ENCODE measurements around the gene ADORA1. TPM values are rescaled to one million over a fixed set of nuclear protein-coding genes. Genes with fewer than 3 reads are reported as not detected.

Gene ADORA1
- total and polyA plus RNA-seq, 2 of the 4 experiments (the other 2 are of a cell fraction): 0.36 to 0.56 TPM

GRCh38 chr1:203135636-203136305 lies 8.2 kb downstream of the ADORA1 start:
- Histone ChIP-seq H3K9ac (ENCODE audit: low read depth, low read length) (no peak overlapping the region), H2BK5ac (ENCODE audit: low read depth, low read length, poor library complexity, severe bottlenecking) (no peak overlapping the region), H2BK120ac (ENCODE audit: low read depth, low read length) (no peak overlapping the region), H4K20me1 (ENCODE audit: insufficient read depth, low read length) (no peaks in the 10 kb centered on the region), H3K4me2 (ENCODE audit: low read depth, low read length) (no peak overlapping the region), H4K8ac (ENCODE audit: low read depth in 2 of 2, low read length in 2 of 2) (no peak overlapping the region), H4K91ac (ENCODE audit: insufficient read depth, low read depth, low read length) (no peak overlapping the region), H3K79me1 (ENCODE audit: low read depth in 1 of 2, low read length in 2 of 2) (no peaks in the 10 kb centered on the region), H3K56ac (ENCODE audit: extremely low read depth, insufficient read depth, low read length) (no peak overlapping the region), H3K27ac (ENCODE audit: insufficient read depth, low read length) (no peak overlapping the region), H2AFZ (replicated peaks; ENCODE audit: low read length, poor library complexity) (no peak overlapping the region), H3K18ac (ENCODE audit: low read depth, low read length) (no peak overlapping the region), H3K36me3 (ENCODE audit: control insufficient read depth, insufficient read depth, low read length) (no peaks in the 10 kb centered on the region), H3K27me3 (ENCODE audit: control insufficient read depth, insufficient read depth, low read length) (peaks cover 50% of the 10 kb centered on the region), H2AK9ac (replicated peaks; ENCODE audit: low read depth, low read length, poor library complexity) (no peak overlapping the region), H2AK5ac (ENCODE audit: low read depth, low read length) (no peak overlapping the region), H2BK20ac (ENCODE audit: low read depth, low read length) (no peak overlapping the region), H3K14ac (replicated peaks; ENCODE audit: low read depth, low read length) (no peak overlapping the region), H3K4me1 (ENCODE audit: control insufficient read depth, insufficient read depth, low read length) (no peaks in the 10 kb centered on the region; the same call in 1 of the 2 replicates), H3K9me1 (ENCODE audit: insufficient read depth, low read length) (no peaks in the 10 kb centered on the region), H3K4me3 (ENCODE audit: insufficient read depth, low read depth, low read length) (no peak overlapping the region), H3K9me3 (ENCODE audit: control insufficient read depth, insufficient read depth, low read length) (no peaks in the 10 kb centered on the region), H3K4ac (ENCODE audit: low read depth, low read length) (no peak overlapping the region), H2BK15ac (ENCODE audit: low read depth, low read length) (no peak overlapping the region), H3K23ac (ENCODE audit: low read depth, low read length) (no peak overlapping the region), H4K5ac (ENCODE audit: low read depth, low read length) (no peak overlapping the region)
- BruUV-seq (replicated peaks): no TSS peak
- ChIA-PET POLR2A (ENCODE audit: unreplicated experiment) (no interaction called here), CTCF (no interaction called here)
- intact Hi-C loops (cut with micrococcal nuclease): no loop called here
- in situ Hi-C loops (cut with MboI; ENCODE audit: low sequenced_read_pairs): no loop called here
- dilution Hi-C loops (cut with HindIII; ENCODE audit: low sequenced_read_pairs, unreplicated experiment): no loop called here
- DNase-seq (no peak), ATAC-seq (ENCODE audit: low read depth) (no peak)
- TF ChIP-seq MXI1 (IDR thresholded peaks at IDR 0.05; ENCODE audit: borderline replicate concordance, low read depth, low read length) (no peak), MAFK (IDR thresholded peaks at IDR 0.05; ENCODE audit: low read depth, low read length) (no peak), RCOR1 (IDR thresholded peaks at IDR 0.05; ENCODE audit: insufficient replicate concordance, low read length) (no peak), CTCF (conservative IDR thresholded peaks at IDR 0.05; ENCODE audit: low read depth, low read length) (no peak), POLR2A (IDR thresholded peaks at IDR 0.05; ENCODE audit: low read depth, low read length) (no peak), NFE2L2 (IDR thresholded peaks at IDR 0.05; ENCODE audit: low read depth, low read length) (no peak), BHLHE40 (IDR thresholded peaks at IDR 0.05; ENCODE audit: low read depth, low read length) (no peak), SMC3 (IDR thresholded peaks at IDR 0.05; ENCODE audit: low read depth, low read length) (no peak), CHD1 (IDR thresholded peaks at IDR 0.05; ENCODE audit: low read depth, low read length) (no peak), FOS (IDR thresholded peaks at IDR 0.05; ENCODE audit: low read depth, low read length) (no peak), ELK1 (IDR thresholded peaks at IDR 0.05; ENCODE audit: borderline replicate concordance, low read depth, low read length) (no peak), CEBPB (IDR thresholded peaks at IDR 0.05; ENCODE audit: low read depth, low read length) (no peak), MAZ (IDR thresholded peaks at IDR 0.05; ENCODE audit: borderline replicate concordance, low read depth, low read length) (no peak)
- WGBS, 2 experiments (ENCODE audit: extremely low coverage in 2 of 2, insufficient read length in 1 of 2): no CpG with 5 or more reads among the region's 8 CpGs

Data from IMR-90 (cell line).